Adrenal gland (tissue), 5 donors: Measurements from ENCODE around the gene CPXM1.

Experiments used
- POLR2A ChIP-seq, 2 donors: fragments of 450-650 bp; IDR thresholded peaks; one replicate each; pipeline ENCODE4 v1.6.1; 2017; ENCODE audit warnings: antibody characterized with exemption in 2 of 2, mild to moderate bottlenecking in 2 of 2, moderate library complexity in 1 of 2
- TF ChIP-seq, protein P1 (sequence below), 6 experiments: fragments of 450-650 bp in 4 of 6; fragments of 200-600 bp in 2 of 6; sonication (generic) in 1 of 6; IDR thresholded peaks; 1 replicate in 5 of 6; 2 replicates in 1 of 6; pipeline versions ENCODE4 v1.5.1 to v1.8.0; 2016 to 2021; ENCODE audit warnings: antibody characterized with exemption in 6 of 6, mild to moderate bottlenecking in 2 of 6, moderate library complexity in 1 of 6
- donor health status: DM: no; HTN: no; CAD: no.

DNA sequence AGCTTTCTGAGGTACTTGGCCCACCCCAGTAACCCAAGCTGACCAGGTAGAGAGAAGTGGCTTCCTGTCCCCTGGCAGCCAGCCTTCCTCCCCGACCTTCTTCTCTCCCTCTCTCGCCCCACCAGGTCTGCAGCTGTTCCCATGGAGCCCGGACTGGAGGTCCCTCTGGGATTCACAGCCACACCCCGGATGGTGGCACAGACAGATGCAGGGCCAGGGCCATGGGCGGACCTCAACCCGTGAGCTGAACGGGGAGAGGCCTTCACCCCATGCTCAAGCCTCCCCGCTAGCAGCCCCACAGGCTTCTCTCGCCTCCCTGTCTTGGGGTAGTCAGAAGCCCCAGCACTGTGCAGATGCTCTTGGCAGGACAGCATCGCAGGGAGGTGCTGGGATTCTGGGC lies 41.3 kb downstream of the CPXM1 start:
- TF ChIP-seq, protein P1, sequence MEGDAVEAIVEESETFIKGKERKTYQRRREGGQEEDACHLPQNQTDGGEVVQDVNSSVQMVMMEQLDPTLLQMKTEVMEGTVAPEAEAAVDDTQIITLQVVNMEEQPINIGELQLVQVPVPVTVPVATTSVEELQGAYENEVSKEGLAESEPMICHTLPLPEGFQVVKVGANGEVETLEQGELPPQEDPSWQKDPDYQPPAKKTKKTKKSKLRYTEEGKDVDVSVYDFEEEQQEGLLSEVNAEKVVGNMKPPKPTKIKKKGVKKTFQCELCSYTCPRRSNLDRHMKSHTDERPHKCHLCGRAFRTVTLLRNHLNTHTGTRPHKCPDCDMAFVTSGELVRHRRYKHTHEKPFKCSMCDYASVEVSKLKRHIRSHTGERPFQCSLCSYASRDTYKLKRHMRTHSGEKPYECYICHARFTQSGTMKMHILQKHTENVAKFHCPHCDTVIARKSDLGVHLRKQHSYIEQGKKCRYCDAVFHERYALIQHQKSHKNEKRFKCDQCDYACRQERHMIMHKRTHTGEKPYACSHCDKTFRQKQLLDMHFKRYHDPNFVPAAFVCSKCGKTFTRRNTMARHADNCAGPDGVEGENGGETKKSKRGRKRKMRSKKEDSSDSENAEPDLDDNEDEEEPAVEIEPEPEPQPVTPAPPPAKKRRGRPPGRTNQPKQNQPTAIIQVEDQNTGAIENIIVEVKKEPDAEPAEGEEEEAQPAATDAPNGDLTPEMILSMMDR (IDR thresholded peaks at IDR 0.05): no peak
- TF ChIP-seq POLR2A (IDR thresholded peaks at IDR 0.05): no peak
